K562 (cell line): ENCODE results near the gene TRPM6.

Experiments used
- BRCA1 ChIP-seq, 2 experiments: fragments of 450-650 bp in 1 of 2; sonication (generic) in 1 of 2; formaldehyde crosslinking in 1 of 2; IDR thresholded peaks; 2 replicates each; pipeline versions ENCODE4 v1.5.0 to v1.6.1; 2017 to 2020; ENCODE audit warnings: mild to moderate bottlenecking in 1 of 2, missing genetic modification reagents in 1 of 2
- ETV6 ChIP-seq, 3 experiments: fragments of 150-350 bp in 1 of 3; sonication (generic) in 1 of 3; formaldehyde crosslinking in 1 of 3; IDR thresholded peaks; 2 replicates each; pipeline versions ENCODE4 v1.6.1 to v1.8.0; 2014 to 2022; ENCODE audit warnings: borderline replicate concordance in 2 of 3, low read depth in 2 of 3, antibody characterized with exemption in 1 of 3, low read length in 1 of 3, mild to moderate bottlenecking in 1 of 3, missing genetic modification reagents in 1 of 3
- GTF2F1 ChIP-seq: IDR thresholded peaks from 2 replicates; pipeline ENCODE4 v1.6.1; 2011; ENCODE audit warnings: low read depth, low read length, improper control_type of control experiment
- KDM1A ChIP-seq, 2 experiments: fragments of 450-650 bp; IDR thresholded peaks; 2 replicates each; pipeline ENCODE4 v1.6.1; 2016; ENCODE audit warnings: mild to moderate bottlenecking in 2 of 2
- MAFK ChIP-seq: IDR thresholded peaks from 2 replicates; pipeline ENCODE4 v1.6.1; 2011; ENCODE audit warnings: low read length, improper control_type of control experiment
- POLR3G ChIP-seq: IDR thresholded peaks from 2 replicates; pipeline ENCODE4 v1.6.1; 2011; ENCODE audit not compliant: insufficient read length, insufficient replicate concordance; ENCODE audit errors: extremely low read depth
- SMC3 ChIP-seq: conservative IDR thresholded peaks from 2 replicates; pipeline ENCODE4 v1.6.1; 2011; ENCODE audit warnings: low read depth, low read length, improper control_type of control experiment; ENCODE audit not compliant: insufficient read depth
- SP2 ChIP-seq: IDR thresholded peaks from 2 replicates; pipeline ENCODE4 v1.6.1; 2011; ENCODE audit warnings: mild to moderate bottlenecking, low read depth, low read length, moderate library complexity; ENCODE audit not compliant: poor library complexity, severe bottlenecking; ENCODE audit errors: extremely low read depth
- ZFP1 ChIP-seq: fragments of 450-650 bp; formaldehyde crosslinking; IDR thresholded peaks from 2 replicates; pipeline ENCODE4 v1.4.0; 2020; ENCODE audit warnings: mild to moderate bottlenecking, mixed read lengths
- ZNF121 ChIP-seq: sonication (generic); formaldehyde crosslinking; conservative IDR thresholded peaks from 2 replicates; pipeline ENCODE4 v1.8.0; 2022; ENCODE audit warnings: missing genetic modification reagents
- ZNF384 ChIP-seq: IDR thresholded peaks from 2 replicates; pipeline ENCODE4 v1.6.1; 2012; ENCODE audit warnings: low read depth, low read length, improper control_type of control experiment
- ZNF584 ChIP-seq: fragments of 200-800 bp; sonication (Bioruptor generic); IDR thresholded peaks from 2 replicates; pipeline ENCODE4 v1.6.1; 2016; ENCODE audit warnings: low read depth, mild to moderate bottlenecking, missing genetic modification characterization, missing compliant biosample characterization
- TF ChIP-seq, protein P1 (sequence below): conservative IDR thresholded peaks from 2 replicates; pipeline ENCODE4 v1.6.1; 2011; ENCODE audit warnings: low read depth, mild to moderate bottlenecking, low read length; ENCODE audit not compliant: control insufficient read depth

DNA sequence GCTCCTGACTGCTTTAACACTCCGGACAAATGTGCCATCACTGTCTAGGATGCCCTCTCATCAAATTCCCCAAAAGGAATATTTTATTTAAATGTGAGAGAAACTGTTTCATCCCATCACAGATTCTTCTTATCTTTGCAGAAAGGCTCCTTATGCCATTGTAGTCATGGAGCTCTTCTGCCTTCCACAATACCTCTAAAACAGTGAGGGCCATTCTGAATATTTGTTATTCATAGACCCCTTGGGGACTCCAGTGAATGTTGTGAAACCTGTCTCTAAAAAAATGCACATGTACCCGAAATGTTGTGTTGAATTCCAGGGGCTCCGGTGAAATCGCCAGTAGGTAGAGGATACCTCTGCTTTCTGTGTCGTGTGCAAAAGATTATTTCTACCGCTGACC is 213.6 kb downstream of the TRPM6 start:
- TF ChIP-seq ETV6 (IDR thresholded peaks at IDR 0.05; ENCODE audit: borderline replicate concordance in 1 of 2, low read depth in 2 of 2, low read length in 1 of 2) (no peak), ETV6 (CRISPR knock-in tag; IDR thresholded peaks at IDR 0.05; ENCODE audit: borderline replicate concordance) (no peak), ZNF384 (no peak), SP2 (no peak), KDM1A (IDR thresholded peaks at IDR 0.05) (no peak), ZNF121 (CRISPR knock-in tag) (no peak), POLR3G (no peak), MAFK (no peak), ZNF584 (CRISPR knock-in tag) (no peak), ZFP1 (CRISPR knock-in tag) (no peak), GTF2F1 (no peak), BRCA1 (IDR thresholded peaks at IDR 0.05) (no peak), BRCA1 (CRISPR knock-in tag; IDR thresholded peaks at IDR 0.05) (no peak), SMC3 (no peak)
- TF ChIP-seq, protein P1, sequence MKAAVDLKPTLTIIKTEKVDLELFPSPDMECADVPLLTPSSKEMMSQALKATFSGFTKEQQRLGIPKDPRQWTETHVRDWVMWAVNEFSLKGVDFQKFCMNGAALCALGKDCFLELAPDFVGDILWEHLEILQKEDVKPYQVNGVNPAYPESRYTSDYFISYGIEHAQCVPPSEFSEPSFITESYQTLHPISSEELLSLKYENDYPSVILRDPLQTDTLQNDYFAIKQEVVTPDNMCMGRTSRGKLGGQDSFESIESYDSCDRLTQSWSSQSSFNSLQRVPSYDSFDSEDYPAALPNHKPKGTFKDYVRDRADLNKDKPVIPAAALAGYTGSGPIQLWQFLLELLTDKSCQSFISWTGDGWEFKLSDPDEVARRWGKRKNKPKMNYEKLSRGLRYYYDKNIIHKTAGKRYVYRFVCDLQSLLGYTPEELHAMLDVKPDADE, result no peak
